Measurements from ENCODE around the gene AQP5. TPM values are rescaled to one million over a fixed set of nuclear protein-coding genes. Genes with fewer than 3 reads are reported as not detected.

AQP5 gene
- total RNA-seq, 2 experiments from 2014 or later: not detected

DNA sequence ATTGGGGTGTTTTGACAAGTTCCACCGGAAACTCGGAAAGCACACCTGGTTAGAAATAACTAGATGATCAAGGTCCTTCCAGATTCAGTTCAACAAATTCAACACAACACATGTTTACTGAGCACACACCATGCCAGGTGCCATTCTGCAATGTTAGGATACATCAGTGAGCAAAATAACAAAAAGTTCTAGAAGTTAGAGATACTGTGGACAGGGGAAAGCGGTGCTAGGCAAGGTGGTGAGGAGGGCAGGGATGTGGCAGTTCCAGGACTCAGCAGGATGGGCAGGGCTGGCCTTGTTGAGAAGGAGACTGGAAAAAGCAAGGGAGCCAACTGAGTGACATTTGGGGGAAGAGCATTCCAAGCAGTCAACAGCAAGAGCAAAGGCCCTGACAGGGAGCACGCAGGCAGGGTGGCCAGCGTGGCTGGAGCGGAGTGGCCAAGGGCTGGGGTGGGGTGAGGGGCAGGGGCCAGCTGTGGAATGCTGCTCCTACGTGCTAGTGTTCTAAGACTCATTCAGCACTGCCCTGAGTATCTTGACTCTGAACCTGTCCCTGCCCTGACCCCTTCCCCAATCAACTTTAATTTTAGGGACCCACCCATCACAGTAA, 38.5 kb upstream of the AQP5 start:
- Mint-ChIP-seq H3K36me3 (ENCODE audit: low read depth) (no peaks in the 10 kb centered on the region), H3K4me3 (no peak overlapping the region), H3K9me3 (ENCODE audit: insufficient read depth) (no peaks in the 10 kb centered on the region), H3K4me1 (ENCODE audit: low read depth) (no peaks in the 10 kb centered on the region), H3K27me3 (ENCODE audit: low read depth) (peaks cover 5% of the 10 kb centered on the region), H3K27ac (no peak overlapping the region)
- CTCF ChIA-PET: no interaction called here
- DNase-seq (no peak), ATAC-seq (no peak)
- POLR2A ChIA-PET: no interaction called here

DNA sequence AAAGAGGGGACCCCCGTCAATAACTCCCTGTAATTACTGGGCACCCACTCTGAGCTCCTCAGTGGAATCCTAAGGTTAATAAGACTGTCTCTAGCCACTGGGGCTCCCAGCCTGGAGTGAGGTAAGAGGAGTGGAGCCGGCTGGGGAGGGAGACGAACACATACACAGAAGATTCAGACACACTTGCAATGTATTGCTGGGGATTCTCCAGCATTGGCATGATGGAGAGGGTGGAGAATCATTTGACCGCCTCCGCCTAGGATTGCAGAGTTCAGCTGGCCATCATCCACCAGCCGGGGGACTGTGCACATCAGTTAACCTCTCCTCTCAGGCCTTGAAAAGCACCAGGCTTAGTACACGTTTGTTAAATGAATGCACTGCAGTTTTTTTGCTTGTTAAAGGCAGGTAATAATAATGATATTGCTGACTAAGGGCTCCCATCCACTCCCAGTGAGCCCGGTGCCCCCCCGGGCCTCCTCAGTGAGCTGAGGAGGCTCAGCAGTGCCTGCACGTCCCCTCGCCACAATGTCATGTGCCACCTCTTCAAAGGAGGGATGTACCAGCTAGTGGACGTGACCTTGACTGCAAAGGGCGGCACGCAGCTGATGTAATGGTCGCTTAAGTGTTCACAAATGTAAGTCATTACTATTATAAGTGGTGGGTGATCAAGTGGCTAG, 37.7 kb upstream of the AQP5 start:
- POLR2A ChIA-PET: no interaction called here
- Mint-ChIP-seq H3K27ac (no peak overlapping the region), H3K4me1 (ENCODE audit: low read depth) (no peaks in the 10 kb centered on the region), H3K9me3 (ENCODE audit: insufficient read depth) (no peaks in the 10 kb centered on the region), H3K36me3 (ENCODE audit: low read depth) (no peaks in the 10 kb centered on the region), H3K27me3 (ENCODE audit: low read depth) (peaks cover 7% of the 10 kb centered on the region), H3K4me3 (no peak overlapping the region)
- DNase-seq (no peak), ATAC-seq (no peak)
- CTCF ChIA-PET: interaction anchor here (1.3 kb wide), 1 partner anchor 43 kb away, joined by 5 read pairs; no protein-coding TSS in a partner anchor

DNA sequence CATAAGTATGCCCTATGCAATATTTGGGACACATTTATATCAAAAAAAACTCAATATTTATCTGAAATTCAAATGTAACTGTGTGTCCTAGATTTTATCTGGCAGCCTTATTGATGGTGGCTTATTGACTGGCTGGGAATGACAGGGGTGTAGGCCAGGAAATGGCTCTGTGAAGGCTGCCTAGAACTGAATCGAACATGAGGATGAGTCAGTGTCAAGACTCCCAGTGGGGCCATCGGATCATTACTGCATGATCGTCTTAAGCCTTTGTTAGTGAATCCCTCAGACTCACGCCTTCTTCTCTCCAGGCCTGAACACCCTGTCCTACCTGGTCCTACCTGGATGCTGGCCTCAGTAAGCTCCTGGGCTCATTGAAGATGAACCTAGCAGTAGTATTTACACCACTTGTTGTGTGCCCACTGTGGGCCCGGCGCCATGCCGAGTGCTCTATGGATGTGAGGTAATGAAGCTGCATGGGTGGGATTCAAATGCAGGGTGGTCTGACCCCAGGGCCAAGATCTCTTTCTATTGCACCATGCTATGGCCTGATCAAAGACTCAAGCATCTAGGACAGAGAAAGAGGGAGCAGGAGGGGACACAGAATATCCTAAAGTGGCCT, 36.9 kb upstream of the AQP5 start:
- no peaks in the 10 kb centered on the region for H3K36me3 Mint-ChIP-seq (ENCODE audit: low read depth)
- POLR2A ChIA-PET: no interaction called here

DNA sequence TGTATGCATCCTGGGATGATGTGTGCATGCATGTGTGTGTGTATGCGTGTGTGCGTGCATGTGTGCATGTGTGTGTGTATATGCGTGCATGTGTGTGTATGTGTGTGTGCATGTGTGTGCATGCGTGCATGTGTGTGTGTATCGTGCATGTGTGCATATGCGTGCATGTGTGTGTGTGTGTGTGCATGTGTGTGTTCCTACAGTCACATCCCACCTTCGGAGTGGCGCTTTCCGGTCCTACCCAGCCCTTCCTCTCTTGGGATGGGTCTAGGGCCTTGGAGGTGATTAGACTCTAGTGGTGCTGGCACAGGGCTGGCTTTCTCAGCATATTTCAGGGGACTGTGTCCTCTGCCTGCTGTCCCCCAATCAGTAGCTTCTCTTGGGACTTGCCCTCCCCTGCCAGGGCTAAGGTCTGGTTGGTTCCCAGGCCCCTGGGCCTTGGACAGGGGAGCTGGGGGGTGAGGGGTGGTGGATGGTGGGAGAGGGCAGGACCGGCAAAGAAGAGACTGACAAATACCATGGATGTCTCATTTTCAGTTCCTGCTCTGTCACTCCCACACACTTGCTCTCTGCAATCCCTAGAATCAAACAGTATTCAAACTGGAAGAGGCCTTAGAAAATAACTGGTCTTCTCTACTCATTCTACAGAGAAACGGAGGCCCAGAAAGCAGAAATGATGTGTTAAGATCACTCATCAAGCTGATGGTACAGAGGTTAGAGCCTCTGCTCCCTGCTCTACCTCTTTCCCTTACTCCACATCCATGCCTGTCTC, 36.1 kb upstream of the AQP5 start:
- no peaks in the 10 kb centered on the region for H3K9me3 Mint-ChIP-seq (ENCODE audit: insufficient read depth)
- peaks cover 8% of the 10 kb centered on the region for H3K27me3 Mint-ChIP-seq (ENCODE audit: low read depth)
- no peak for DNase-seq
- no peaks in the 10 kb centered on the region for H3K36me3 Mint-ChIP-seq (ENCODE audit: low read depth)
- POLR2A ChIA-PET: no interaction called here
- H3K4me3 Mint-ChIP-seq: no peak overlapping the region
- no peaks in the 10 kb centered on the region for H3K4me1 Mint-ChIP-seq (ENCODE audit: low read depth)
- CTCF ChIA-PET: interaction anchor here (1.3 kb wide), 1 partner anchor 41 kb away, joined by 5 read pairs; no protein-coding TSS in a partner anchor
- ATAC-seq: no peak
- H3K27ac Mint-ChIP-seq: no peak overlapping the region

More for the DNA sequence above, 36.9 kb upstream of the AQP5 start:
- Mint-ChIP-seq H3K27ac (no peak overlapping the region), H3K27me3 (ENCODE audit: low read depth) (peaks cover 11% of the 10 kb centered on the region), H3K4me3 (no peak overlapping the region), H3K9me3 (ENCODE audit: insufficient read depth) (no peaks in the 10 kb centered on the region), H3K4me1 (ENCODE audit: low read depth) (no peaks in the 10 kb centered on the region)
- DNase-seq: no peak
- no peak for ATAC-seq
- CTCF ChIA-PET: interaction anchor here (1.3 kb wide), 1 partner anchor 42 kb away, joined by 5 read pairs; no protein-coding TSS in a partner anchor

DNA sequence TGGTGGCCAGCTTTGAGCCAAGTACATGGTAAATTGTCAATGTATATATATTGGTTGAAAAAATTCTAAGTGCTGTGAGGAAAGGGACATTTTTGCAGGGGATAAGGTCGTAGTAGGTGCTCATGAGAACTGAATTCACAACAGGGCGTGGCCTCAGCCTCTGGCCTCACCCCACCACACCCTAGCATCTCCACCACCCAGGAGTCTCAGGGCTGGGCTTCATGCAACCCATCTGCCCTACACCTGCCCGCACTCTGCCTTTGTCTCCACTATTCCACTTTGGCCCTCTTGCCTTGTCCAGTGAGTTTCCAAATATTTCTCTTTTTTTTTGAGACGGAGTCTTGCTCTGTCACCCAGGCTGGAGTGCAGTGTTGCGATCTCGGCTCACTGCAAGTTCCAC, 33.2 kb upstream of the AQP5 start:
- ChIA-PET CTCF (interaction anchor here (0.7 to 1.9 kb wide), 6 partner anchors 12 to 62 kb away, joined by 3 to 17 read pairs (median 5); no protein-coding TSS in a partner anchor), POLR2A (no interaction called here)
- no peaks in the 10 kb centered on the region for H3K36me3 Mint-ChIP-seq (ENCODE audit: low read depth)
- no peaks in the 10 kb centered on the region for H3K9me3 Mint-ChIP-seq (ENCODE audit: insufficient read depth)
- no peak overlapping the region for H3K27ac Mint-ChIP-seq
- H3K4me1 Mint-ChIP-seq (ENCODE audit: low read depth): no peaks in the 10 kb centered on the region
- no peak for DNase-seq
- H3K4me3 Mint-ChIP-seq: no peak overlapping the region
- peaks cover 8% of the 10 kb centered on the region for H3K27me3 Mint-ChIP-seq (ENCODE audit: low read depth)
- no peak for ATAC-seq

DNA sequence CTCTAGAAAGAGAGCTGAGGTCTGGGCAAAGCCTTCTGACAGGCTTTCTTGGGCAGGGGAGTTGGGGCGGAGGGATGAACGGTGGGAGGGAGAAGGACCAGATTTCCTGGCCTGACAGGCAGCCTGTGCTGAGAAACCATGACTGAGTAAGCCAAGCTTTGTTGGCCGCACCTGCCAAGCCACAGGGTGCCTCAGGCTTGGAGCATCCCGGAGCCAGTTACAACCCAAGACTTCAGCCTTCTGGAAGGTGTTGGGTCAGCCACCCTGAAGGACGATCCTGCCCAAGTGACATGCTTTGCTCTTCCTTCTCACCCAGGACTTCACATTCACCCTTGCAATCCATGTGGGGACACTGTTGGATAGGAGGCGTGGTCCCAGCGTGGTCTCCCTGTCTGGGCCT, 32.1 kb upstream of the AQP5 start:
- ChIA-PET POLR2A (no interaction called here), CTCF (interaction anchor here (1.3 to 1.7 kb wide), 2 partner anchors 16 to 37 kb away, joined by 6 read pairs; no protein-coding TSS in a partner anchor)
- DNase-seq (no peak), ATAC-seq (no peak)
- Mint-ChIP-seq H3K4me3 (no peak overlapping the region), H3K27ac (no peak overlapping the region), H3K9me3 (ENCODE audit: insufficient read depth) (no peaks in the 10 kb centered on the region), H3K36me3 (ENCODE audit: low read depth) (no peaks in the 10 kb centered on the region), H3K27me3 (ENCODE audit: low read depth) (peaks cover 11% of the 10 kb centered on the region), H3K4me1 (ENCODE audit: low read depth) (no peaks in the 10 kb centered on the region)

DNA sequence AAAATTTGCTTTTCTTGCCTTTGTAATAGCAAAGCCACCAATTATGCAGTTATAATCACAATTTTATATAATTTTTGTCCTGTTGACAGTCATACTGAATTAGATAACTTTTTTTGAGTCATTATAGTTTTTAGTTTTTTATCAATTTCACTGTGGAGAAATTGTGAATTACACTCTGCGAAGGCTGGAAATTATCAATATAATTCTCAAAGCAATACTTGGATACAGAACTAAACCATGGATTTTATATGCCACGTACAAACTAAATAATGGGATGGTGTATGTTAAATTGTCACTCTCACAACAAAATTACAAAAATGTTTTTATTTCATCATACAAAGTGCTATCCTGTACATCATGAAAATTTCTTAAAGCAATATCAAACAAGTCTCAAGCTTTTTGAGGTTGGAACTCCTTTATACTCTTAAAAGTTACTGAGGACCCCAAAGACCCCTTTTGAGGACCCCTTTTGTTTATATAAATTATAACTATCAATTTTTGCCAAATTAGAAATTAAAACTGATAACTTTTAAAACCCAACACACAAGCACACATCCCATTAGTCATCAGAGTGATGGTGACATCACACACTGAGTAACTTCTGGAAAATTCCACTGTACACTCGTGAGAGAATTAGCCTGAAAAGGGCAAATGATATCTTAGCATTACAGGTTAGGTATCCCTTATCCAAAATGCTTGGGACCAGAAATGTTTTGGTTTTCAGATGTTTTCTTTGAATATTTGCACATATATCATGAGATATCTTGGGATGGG, 31.0 kb upstream of the AQP5 start:
- DNase-seq (no peak), ATAC-seq (no peak)
- H3K4me1 Mint-ChIP-seq (ENCODE audit: low read depth): no peaks in the 10 kb centered on the region
- ChIA-PET POLR2A (no interaction called here), CTCF (interaction anchor here (1.3 to 2.0 kb wide), 6 partner anchors 12 to 36 kb away, joined by 5 to 15 read pairs (median 6); no protein-coding TSS in a partner anchor)
- no peaks in the 10 kb centered on the region for H3K36me3 Mint-ChIP-seq (ENCODE audit: low read depth)
- peaks cover 17% of the 10 kb centered on the region for H3K27me3 Mint-ChIP-seq (ENCODE audit: low read depth)
- no peak overlapping the region for H3K27ac Mint-ChIP-seq
- no peaks in the 10 kb centered on the region for H3K9me3 Mint-ChIP-seq (ENCODE audit: insufficient read depth)
- no peak overlapping the region for H3K4me3 Mint-ChIP-seq

DNA sequence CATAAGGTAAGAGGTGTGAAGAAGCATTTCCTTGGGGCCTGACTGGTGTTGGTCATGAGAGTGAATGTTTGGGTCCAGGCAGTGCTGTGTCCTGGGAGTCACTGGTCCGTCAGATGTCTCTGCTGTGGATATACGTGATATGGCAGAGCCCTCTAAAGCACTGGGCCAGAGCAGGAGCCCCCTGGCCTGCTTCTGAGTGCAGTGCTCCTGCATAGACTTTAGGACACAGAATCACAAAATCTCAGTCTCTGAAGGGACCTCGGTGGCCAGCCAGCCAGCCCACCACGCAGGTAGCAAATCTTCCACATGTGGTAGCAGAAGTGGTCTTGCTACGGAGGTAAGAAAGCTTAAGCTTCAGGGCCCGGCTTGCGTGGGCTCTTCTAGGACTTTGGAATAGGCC, 29.6 kb upstream of the AQP5 start:
- Mint-ChIP-seq H3K36me3 (ENCODE audit: low read depth) (no peaks in the 10 kb centered on the region), H3K4me3 (no peak overlapping the region), H3K27me3 (ENCODE audit: low read depth) (peaks cover 17% of the 10 kb centered on the region), H3K9me3 (ENCODE audit: insufficient read depth) (no peaks in the 10 kb centered on the region), H3K27ac (no peak overlapping the region), H3K4me1 (ENCODE audit: low read depth) (no peaks in the 10 kb centered on the region)
- ChIA-PET CTCF (interaction anchor here (0.9 to 2.0 kb wide), 7 partner anchors 11 to 94 kb away, joined by 3 to 15 read pairs (median 5); no protein-coding TSS in a partner anchor), POLR2A (no interaction called here)
- ATAC-seq (no peak), DNase-seq (no peak)

DNA sequence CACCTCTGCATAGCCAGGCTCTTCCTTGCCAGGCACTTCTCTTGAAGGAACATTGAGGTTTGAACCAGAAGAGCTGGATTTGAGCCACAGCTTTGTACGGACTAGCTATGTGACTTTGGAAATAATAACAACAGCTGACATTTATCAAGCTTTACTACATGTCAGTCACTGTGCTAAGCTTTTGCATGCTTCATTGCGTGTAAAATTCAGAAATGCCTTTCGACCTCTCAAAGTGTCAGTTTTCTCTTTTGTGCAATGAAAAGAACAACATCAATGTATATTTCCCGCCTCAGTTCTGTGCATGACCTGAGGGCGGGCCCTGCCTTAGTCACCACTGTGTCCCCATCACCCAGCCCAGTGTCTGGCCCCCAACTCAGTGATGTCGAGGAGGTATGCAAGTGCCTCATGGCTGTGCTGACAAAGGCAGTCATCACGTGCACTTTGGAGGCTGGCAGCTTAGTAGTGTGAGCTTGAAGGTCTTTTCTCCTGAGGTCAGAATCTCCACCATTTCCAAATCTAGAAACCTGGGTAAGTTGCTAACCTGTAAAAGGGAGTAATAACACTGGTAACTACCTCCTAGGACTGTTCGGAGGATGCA, 29.0 kb upstream of the AQP5 start:
- H3K27ac Mint-ChIP-seq: no peak overlapping the region
- ATAC-seq (no peak), DNase-seq (no peak)
- no peaks in the 10 kb centered on the region for H3K9me3 Mint-ChIP-seq (ENCODE audit: insufficient read depth)
- no peaks in the 10 kb centered on the region for H3K4me1 Mint-ChIP-seq (ENCODE audit: low read depth)
- H3K36me3 Mint-ChIP-seq (ENCODE audit: low read depth): no peaks in the 10 kb centered on the region
- no peak overlapping the region for H3K4me3 Mint-ChIP-seq
- H3K27me3 Mint-ChIP-seq (ENCODE audit: low read depth): peaks cover 17% of the 10 kb centered on the region
- ChIA-PET CTCF (interaction anchor here (0.9 to 2.0 kb wide), 5 partner anchors 13 to 94 kb away, joined by 3 to 15 read pairs (median 4); no protein-coding TSS in a partner anchor), POLR2A (no interaction called here)

DNA sequence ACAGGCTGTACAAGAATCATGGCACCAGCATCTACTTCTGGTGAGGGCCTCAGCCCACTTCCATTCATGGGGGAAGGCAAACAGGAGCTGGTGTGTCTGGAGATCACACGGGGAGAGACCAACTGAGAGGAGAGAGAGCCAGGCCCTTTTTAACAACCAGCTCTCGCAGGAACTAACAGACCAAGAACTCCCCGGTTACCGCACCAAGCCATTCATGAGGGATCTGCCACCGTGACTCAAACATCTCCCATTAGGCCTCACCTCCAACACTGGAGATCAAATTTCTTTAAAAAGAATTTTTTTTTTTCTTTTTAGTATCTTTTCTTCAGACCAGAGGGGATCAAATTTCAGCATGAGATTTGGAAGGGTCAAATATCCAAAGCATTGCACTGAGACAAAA, 27.9 kb upstream of the AQP5 start:
- POLR2A ChIA-PET: no interaction called here
- H3K27me3 Mint-ChIP-seq (ENCODE audit: low read depth): peaks cover 15% of the 10 kb centered on the region
- H3K36me3 Mint-ChIP-seq (ENCODE audit: low read depth): no peaks in the 10 kb centered on the region
- H3K4me3 Mint-ChIP-seq: no peak overlapping the region
- ATAC-seq (no peak), DNase-seq (no peak)
- no peaks in the 10 kb centered on the region for H3K4me1 Mint-ChIP-seq (ENCODE audit: low read depth)
- no peak overlapping the region for H3K27ac Mint-ChIP-seq
- H3K9me3 Mint-ChIP-seq (ENCODE audit: insufficient read depth): no peaks in the 10 kb centered on the region
- CTCF ChIA-PET: interaction anchor here (0.7 to 5.3 kb wide), 2 partner anchors 12 to 535 kb away, joined by 3 to 32 read pairs; no protein-coding TSS in a partner anchor

DNA sequence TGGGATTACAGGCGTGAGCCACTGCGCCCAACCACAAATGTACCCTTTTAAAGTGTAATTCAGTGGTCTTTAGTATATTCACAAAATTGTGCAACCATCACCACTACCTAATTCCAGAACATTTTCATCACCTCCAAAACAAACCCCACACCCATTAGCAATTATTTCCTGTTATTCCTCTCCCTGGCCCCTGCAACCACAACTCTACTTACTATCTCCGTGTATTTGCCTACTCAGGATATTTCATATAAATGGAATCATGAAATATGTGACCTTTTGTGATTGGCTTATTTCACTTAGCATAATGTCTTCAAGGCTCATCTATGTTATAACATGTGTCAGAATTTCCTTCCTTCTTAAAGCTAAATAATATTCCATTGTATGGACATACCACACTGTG, 27.2 kb upstream of the AQP5 start:
- POLR2A ChIA-PET: no interaction called here
- no peak for DNase-seq
- no peaks in the 10 kb centered on the region for H3K4me1 Mint-ChIP-seq (ENCODE audit: low read depth)
- no peaks in the 10 kb centered on the region for H3K9me3 Mint-ChIP-seq (ENCODE audit: insufficient read depth)
- no peak overlapping the region for H3K4me3 Mint-ChIP-seq
- no peak for ATAC-seq
- H3K27ac Mint-ChIP-seq: no peak overlapping the region
- no peaks in the 10 kb centered on the region for H3K36me3 Mint-ChIP-seq (ENCODE audit: low read depth)
- CTCF ChIA-PET: interaction anchor here (5.3 kb wide), 1 partner anchor 11 kb away, joined by 32 read pairs; no protein-coding TSS in a partner anchor
- peaks cover 11% of the 10 kb centered on the region for H3K27me3 Mint-ChIP-seq (ENCODE audit: low read depth)

Data from activated CD8-positive, alpha-beta T cell treated with anti-CD3 and anti-CD28 coated beads, Interleukin-2, amount 10 ng/mL, durations not matched to agents 7 days and 5 days (primary cell).